Gastrocnemius medialis (tissue), 4 donors: ENCODE measurements around the gene DDT. TPM values are rescaled to one million over a fixed set of nuclear protein-coding genes. Genes with fewer than 3 reads are reported as not detected.
"Not testable (repeated sequence)": the region's sequence is repeated elsewhere in the genome, so short reads cannot be mapped to it uniquely, and the experiment has no call there.

ENCODE experiments used
- ATAC-seq, 2 donors: fragments of 150-250 bp; one replicate each; pipeline ENCODE4 v1.9.1; 2016
- DNase-seq, 2 donors: peaks; one replicate each; pipeline ENCODE4 v3.0.0-alpha.2; 2019
- H3K27ac ChIP-seq, 4 donors: fragments of 200-600 bp; sonication (generic); 1 replicate in 1 of 4; 2 replicates in 3 of 4; pipeline ENCODE4 v1.5.1; 2016 to 2018; ENCODE audit warnings: mild to moderate bottlenecking in 2 of 4, moderate library complexity in 1 of 4
- H3K27me3 ChIP-seq, 3 donors: fragments of 200-600 bp; sonication (generic) in 2 of 3; 1 replicate in 1 of 3; 2 replicates in 2 of 3; pipeline versions ENCODE4 v1.5.1 to v1.6.0; 2016 to 2019; ENCODE audit warnings: mild to moderate bottlenecking in 1 of 3, moderate library complexity in 1 of 3
- H3K36me3 ChIP-seq, 2 donors: fragments of 200-600 bp; sonication (generic) in 1 of 2; one replicate each; pipeline ENCODE4 v1.5.1; 2017 to 2018
- H3K4me1 ChIP-seq, 2 donors: fragments of 200-600 bp; sonication (generic) in 1 of 2; one replicate each; pipeline ENCODE4 v1.5.1; 2016 to 2017; ENCODE audit warnings: mild to moderate bottlenecking in 2 of 2
- H3K4me3 ChIP-seq, 4 donors: fragments of 200-600 bp; sonication (generic) in 3 of 4; 1 replicate in 1 of 4; 2 replicates in 3 of 4; pipeline ENCODE4 v1.5.1; 2016 to 2019; ENCODE audit warnings: mild to moderate bottlenecking in 2 of 4
- H3K9me3 ChIP-seq, 3 donors: fragments of 200-600 bp; sonication (generic) in 2 of 3; 1 replicate in 1 of 3; 2 replicates in 2 of 3; pipeline ENCODE4 v1.5.1; 2016 to 2019
- CTCF ChIP-seq, 5 experiments: fragments of 450-650 bp in 3 of 5; fragments of 200-600 bp in 2 of 5; sonication (generic) in 2 of 5; IDR thresholded peaks in 4 of 5; conservative IDR thresholded peaks in 1 of 5; 1 replicate in 4 of 5; 2 replicates in 1 of 5; pipeline ENCODE4 v1.5.1; 2016 to 2019; ENCODE audit warnings: antibody characterized with exemption in 5 of 5, mild to moderate bottlenecking in 3 of 5, moderate library complexity in 3 of 5
- POLR2A ChIP-seq, 2 donors: fragments of 450-650 bp; IDR thresholded peaks; one replicate each; pipeline ENCODE4 v1.6.1; 2017; ENCODE audit warnings: antibody characterized with exemption in 2 of 2, mild to moderate bottlenecking in 2 of 2, moderate library complexity in 2 of 2
- in situ Hi-C, 4 donors: fragments of 200-750 bp; cut with MboI; loops; one replicate each; pipeline versions ENCODE4 v1.15.0 to v1.8.0; 2017; ENCODE audit warnings: low sequenced_read_pairs in 4 of 4
- intact Hi-C: fragments of 100-400 bp; cut with DNase I; formaldehyde crosslinking; loops from one replicate; pipeline ENCODE4 v1.15.1; 2023; ENCODE audit warnings: low total_unique reads
- total RNA-seq, 4 donors: library from RNA; depleted of rRNA; stranded (reverse); fragments of >200 nt; gene quantifications; one replicate each; pipeline versions ENCODE4 v1.1.0 to v1.2.3, GENCODE V29; 2016

The DDT gene
- total RNA-seq, 4 donors from 2014 or later, result 98.1 to 134 (median 107) TPM

DNA sequence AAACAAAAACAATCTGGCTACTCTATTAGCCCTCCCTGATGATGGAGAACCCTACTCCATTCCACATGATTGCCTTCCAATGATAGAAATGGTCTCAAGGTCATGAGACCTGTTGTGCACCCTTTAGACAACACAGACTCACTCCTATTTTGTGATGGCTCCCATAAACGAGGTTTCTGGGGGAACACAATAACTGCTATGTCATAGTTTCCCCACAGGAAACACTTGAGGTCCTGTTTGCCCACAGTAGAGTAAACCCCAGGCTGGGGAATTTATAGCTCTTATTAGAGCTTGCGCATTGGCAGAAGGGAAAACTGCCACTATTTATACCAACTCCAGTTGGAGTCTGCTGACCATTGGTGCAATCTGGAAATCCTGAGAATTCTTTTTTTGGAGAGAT, 51.3 kb downstream of the DDT start:
- Histone ChIP-seq H3K36me3 (peaks cover 0 to 11% of the 10 kb centered on the region in 2 donors), H3K27ac (no peak overlapping the region), H3K4me3 (no peak overlapping the region), H3K4me1 (no peaks in the 10 kb centered on the region), H3K9me3 (no peaks in the 10 kb centered on the region), H3K27me3 (no peaks in the 10 kb centered on the region)
- intact Hi-C loops (no loop called here), in situ Hi-C loops (loop anchor here in 1 of 4 donors (10.0 kb wide), 1 partner anchor 52 kb away; the partner anchor contains the start of gene DDT)
- DNase-seq, result no peak
- no peak for ATAC-seq
- TF ChIP-seq POLR2A (IDR thresholded peaks at IDR 0.05) (no peak), CTCF (IDR thresholded peaks at IDR 0.05 in 4 of 5, conservative IDR thresholded peaks at IDR 0.05 in 1 of 5) (no peak)

GRCh38 chr22:23921586-23922201, 52.5 kb downstream of the DDT start:
- DNase-seq, H3K4me1 ChIP-seq, H3K4me3 ChIP-seq, H3K27me3 ChIP-seq, H3K27ac ChIP-seq, intact Hi-C loops, ATAC-seq, H3K9me3 ChIP-seq: not testable (repeated sequence)
- in situ Hi-C loops, result loop anchor here in 1 of 4 donors (10.0 kb wide), 1 partner anchor 53 kb away; the partner anchor contains the start of gene DDT
- peaks cover 0 to 11% of the 10 kb centered on the region in 2 donors for H3K36me3 ChIP-seq

Other genes with a start within 250 kb of the DDT start
- gene ZNF70, start 223.3 kb downstream of the DDT start, total RNA-seq, result 1 to 10 TPM; 3.1 to 6.3 (median 4.2) TPM
- 1 to 10 TPM in 1 of 4 donors, not detected in 3; 1.1 TPM for gene VPREB3, start 220.0 kb downstream of the DDT start, total RNA-seq
- not detected for gene C22orf15, start 211.5 kb downstream of the DDT start, total RNA-seq
- 100 to 1,000 TPM; 157 to 290 (median 181) TPM for gene CHCHD10, start 206.5 kb downstream of the DDT start, total RNA-seq
- 1 to 10 TPM in 2 of 4 donors, under 1 TPM in 1, not detected in 1; 0.91 to 3.6 (median 1.4) TPM for gene MMP11, start 201.6 kb downstream of the DDT start, total RNA-seq
- 10 to 100 TPM; 37.8 to 65.6 (median 55.2) TPM for gene SMARCB1, start 187.5 kb downstream of the DDT start, total RNA-seq
- 1 to 10 TPM in 3 of 4 donors, under 1 TPM in 1; 0.72 to 1.5 (median 1.3) TPM for gene DERL3, start 135.4 kb downstream of the DDT start, total RNA-seq
- gene SLC2A11, start 116.6 kb downstream of the DDT start, total RNA-seq, result 10 to 100 TPM in 1 of 4 donors, 1 to 10 TPM in 3; 2.4 to 19.0 (median 6.2) TPM
- gene MIF, start 80.1 kb downstream of the DDT start, total RNA-seq, result 100 to 1,000 TPM in 3 of 4 donors, 10 to 100 TPM in 1; 78.1 to 145 (median 129) TPM
- gene GSTT2B, start 13.2 kb downstream of the DDT start, total RNA-seq, result 1 to 10 TPM; 1.4 to 7.2 (median 5.1) TPM
- gene DDTL, start 7.6 kb downstream of the DDT start, total RNA-seq, result 1 to 10 TPM in 1 of 4 donors, under 1 TPM in 1, not detected in 2; 0.88 to 1.1 TPM
- 1 to 10 TPM in 1 of 4 donors, not detected in 3; 1.6 TPM for gene GSTT2, start 5.7 kb upstream of the DDT start, total RNA-seq
- not detected for gene GSTT4, start 31.0 kb upstream of the DDT start, total RNA-seq
- 10 to 100 TPM; 18.8 to 31.5 (median 22.4) TPM for gene CABIN1, start 36.9 kb upstream of the DDT start, total RNA-seq
- gene SUSD2, start 207.0 kb upstream of the DDT start, total RNA-seq, result 1 to 10 TPM in 3 of 4 donors, under 1 TPM in 1; 0.76 to 4.1 (median 1.6) TPM